Measurements from ENCODE around the gene PTGDS.

DNA sequence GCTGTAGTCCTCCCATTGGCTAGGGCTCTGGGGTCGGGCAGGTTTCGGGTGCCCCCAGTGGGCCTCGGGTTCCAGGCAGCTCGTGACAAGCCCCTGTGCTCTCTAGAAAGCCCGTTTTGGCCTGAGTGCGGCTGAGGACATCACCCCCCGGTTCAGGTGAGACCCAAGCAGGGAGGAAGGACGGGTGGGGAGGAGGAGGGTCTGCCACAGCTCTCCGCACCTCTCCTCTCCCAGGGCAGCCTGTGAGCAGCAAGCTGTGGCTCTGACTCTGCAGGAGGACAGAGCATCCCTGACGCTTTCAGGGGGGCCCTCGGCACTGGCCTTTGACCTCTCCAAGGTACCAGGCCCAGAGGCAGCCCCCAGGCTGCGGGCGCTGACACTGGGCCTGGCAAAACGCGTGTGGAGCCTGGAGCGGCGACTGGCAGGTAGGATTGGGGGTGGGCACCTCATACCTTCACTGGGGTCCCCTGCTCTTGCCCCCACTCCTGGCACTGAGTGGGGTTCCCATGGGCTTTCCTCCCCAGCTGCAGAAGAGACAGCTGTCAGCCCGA, 15.6 kb downstream of the PTGDS start:
- TF ChIP-seq, protein P1, sequence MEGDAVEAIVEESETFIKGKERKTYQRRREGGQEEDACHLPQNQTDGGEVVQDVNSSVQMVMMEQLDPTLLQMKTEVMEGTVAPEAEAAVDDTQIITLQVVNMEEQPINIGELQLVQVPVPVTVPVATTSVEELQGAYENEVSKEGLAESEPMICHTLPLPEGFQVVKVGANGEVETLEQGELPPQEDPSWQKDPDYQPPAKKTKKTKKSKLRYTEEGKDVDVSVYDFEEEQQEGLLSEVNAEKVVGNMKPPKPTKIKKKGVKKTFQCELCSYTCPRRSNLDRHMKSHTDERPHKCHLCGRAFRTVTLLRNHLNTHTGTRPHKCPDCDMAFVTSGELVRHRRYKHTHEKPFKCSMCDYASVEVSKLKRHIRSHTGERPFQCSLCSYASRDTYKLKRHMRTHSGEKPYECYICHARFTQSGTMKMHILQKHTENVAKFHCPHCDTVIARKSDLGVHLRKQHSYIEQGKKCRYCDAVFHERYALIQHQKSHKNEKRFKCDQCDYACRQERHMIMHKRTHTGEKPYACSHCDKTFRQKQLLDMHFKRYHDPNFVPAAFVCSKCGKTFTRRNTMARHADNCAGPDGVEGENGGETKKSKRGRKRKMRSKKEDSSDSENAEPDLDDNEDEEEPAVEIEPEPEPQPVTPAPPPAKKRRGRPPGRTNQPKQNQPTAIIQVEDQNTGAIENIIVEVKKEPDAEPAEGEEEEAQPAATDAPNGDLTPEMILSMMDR (IDR thresholded peaks at IDR 0.05; ENCODE audit: borderline replicate concordance, extremely low read depth, low read length, poor library complexity, severe bottlenecking), result peak; percentile 16
- no peak for TF ChIP-seq EZH2 (IDR thresholded peaks at IDR 0.05; ENCODE audit: borderline replicate concordance, low read depth, low read length, severe bottlenecking)

Measured in DND-41 (cell line).